ENCODE measurements around the gene SPDL1. TPM values are rescaled to one million over a fixed set of nuclear protein-coding genes. Genes with fewer than 3 reads are reported as not detected.
"Not testable (repeated sequence)": the region's sequence is repeated elsewhere in the genome, so short reads cannot be mapped to it uniquely, and the experiment has no call there.

SPDL1 gene
- total and polyA plus RNA-seq, 2 experiments from 2014 or later, result 177 to 215 TPM

DNA sequence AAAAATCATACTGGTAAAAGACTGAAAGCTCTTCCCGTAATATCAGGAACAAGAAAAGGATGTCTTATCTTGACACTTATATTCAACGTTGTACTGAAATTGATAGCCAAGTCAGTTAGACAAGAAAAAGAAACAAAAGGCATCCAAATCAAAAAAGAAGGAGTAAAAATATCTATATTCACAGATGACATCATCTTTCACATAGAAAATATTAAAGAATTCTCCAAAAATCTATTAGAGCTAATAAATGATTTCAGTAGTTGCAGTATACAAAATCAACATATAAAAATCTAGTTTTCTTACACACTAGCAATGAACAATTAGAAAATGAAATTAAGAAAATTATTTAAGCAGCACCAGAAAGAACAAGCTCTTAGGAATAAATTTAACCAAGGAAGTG, 24.3 kb downstream of the SPDL1 start:
- H3K27me3 ChIP-seq (replicated peaks; ENCODE audit: insufficient read depth), result no peaks in the 10 kb centered on the region
- H3K9ac ChIP-seq, result no peak overlapping the region
- WGBS, 2 experiments (ENCODE audit: low coverage in 1 of 2, low lambda C conversion rate in 2 of 2, missing lambda C conversion rate in 2 of 2), result 81 to 86% methylated on average over 2 of the region's 2 CpGs

DNA sequence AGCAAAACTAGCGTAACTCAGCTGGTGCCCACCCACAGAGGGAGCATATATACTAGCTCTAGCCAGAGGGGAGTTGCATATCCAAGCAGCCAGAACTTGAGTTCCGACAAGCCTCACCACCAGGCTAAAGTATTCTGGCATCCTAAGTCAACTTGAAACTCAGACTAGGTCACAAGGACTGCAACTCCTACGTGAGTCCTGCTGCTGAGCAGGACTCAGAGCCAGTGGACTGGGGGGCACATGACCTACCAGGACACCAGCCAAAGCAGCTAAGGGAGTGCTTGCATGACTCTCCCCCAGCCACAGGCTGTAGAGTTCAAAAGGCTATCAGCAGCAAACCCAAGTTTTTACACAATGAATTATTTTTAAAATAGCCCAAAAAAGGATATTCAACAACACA, 26.1 kb downstream of the SPDL1 start:
- peaks cover 14% of the 10 kb centered on the region for H3K36me3 ChIP-seq (ENCODE audit: low read depth)
- H3F3A ChIP-seq (ENCODE audit: insufficient read depth), result peaks cover 50% of the 10 kb centered on the region
- no peak overlapping the region for H3K4me3 ChIP-seq
- no peak overlapping the region for H3K27ac ChIP-seq
- no peaks in the 10 kb centered on the region for H3K9me3 ChIP-seq (ENCODE audit: low read depth)
- no peak overlapping the region for H2AFZ ChIP-seq
- no peaks in the 10 kb centered on the region for H4K20me1 ChIP-seq (ENCODE audit: insufficient read depth)
- no peaks in the 10 kb centered on the region for H3K79me2 ChIP-seq (ENCODE audit: insufficient read depth)
- in situ Hi-C loops (cut with MboI), result no loop called here
- 72 to 78% methylated on average over 3 of the region's 3 CpGs for WGBS, 2 experiments (ENCODE audit: low coverage in 1 of 2, low lambda C conversion rate in 2 of 2, missing lambda C conversion rate in 2 of 2)
- TF ChIP-seq EZH2 (IDR thresholded peaks at IDR 0.05; ENCODE audit: insufficient read depth, poor library complexity, severe bottlenecking), result no peak
- TF ChIP-seq EZH2phosphoT487 (IDR thresholded peaks at IDR 0.05; ENCODE audit: insufficient read depth, low read depth), result no peak
- no peaks in the 10 kb centered on the region for H3K9me2 ChIP-seq (ENCODE audit: insufficient read depth)
- no peak overlapping the region for H3K4me2 ChIP-seq (ENCODE audit: unreplicated experiment)
- DNase-seq, result no peak
- H3K9ac ChIP-seq, result no peak overlapping the region
- H3K27me3 ChIP-seq (replicated peaks; ENCODE audit: insufficient read depth), result no peaks in the 10 kb centered on the region
- no peaks in the 10 kb centered on the region for H3K4me1 ChIP-seq (ENCODE audit: insufficient read depth)

More for the DNA sequence above, 24.3 kb downstream of the SPDL1 start:
- no peak overlapping the region for H2AFZ ChIP-seq
- peaks cover 4% of the 10 kb centered on the region; the same call in 1 of the 2 replicates for H3K4me1 ChIP-seq (ENCODE audit: insufficient read depth)
- TF ChIP-seq EZH2 (IDR thresholded peaks at IDR 0.05; ENCODE audit: insufficient read depth, poor library complexity, severe bottlenecking) (no peak), EZH2phosphoT487 (IDR thresholded peaks at IDR 0.05; ENCODE audit: insufficient read depth, low read depth) (no peak)
- H4K20me1 ChIP-seq (ENCODE audit: insufficient read depth), result no peaks in the 10 kb centered on the region
- peaks cover 33% of the 10 kb centered on the region for H3K36me3 ChIP-seq (ENCODE audit: low read depth)
- DNase-seq, result no peak
- no peaks in the 10 kb centered on the region for H3K9me3 ChIP-seq (ENCODE audit: low read depth)
- peaks cover 69% of the 10 kb centered on the region for H3F3A ChIP-seq (ENCODE audit: insufficient read depth)
- H3K4me3 ChIP-seq, result no peak overlapping the region
- in situ Hi-C loops (cut with MboI), result no loop called here
- H3K27ac ChIP-seq, result no peak overlapping the region
- no peaks in the 10 kb centered on the region for H3K9me2 ChIP-seq (ENCODE audit: insufficient read depth)
- no peaks in the 10 kb centered on the region for H3K79me2 ChIP-seq (ENCODE audit: insufficient read depth)
- H3K4me2 ChIP-seq (ENCODE audit: unreplicated experiment), result no peak overlapping the region

DNA sequence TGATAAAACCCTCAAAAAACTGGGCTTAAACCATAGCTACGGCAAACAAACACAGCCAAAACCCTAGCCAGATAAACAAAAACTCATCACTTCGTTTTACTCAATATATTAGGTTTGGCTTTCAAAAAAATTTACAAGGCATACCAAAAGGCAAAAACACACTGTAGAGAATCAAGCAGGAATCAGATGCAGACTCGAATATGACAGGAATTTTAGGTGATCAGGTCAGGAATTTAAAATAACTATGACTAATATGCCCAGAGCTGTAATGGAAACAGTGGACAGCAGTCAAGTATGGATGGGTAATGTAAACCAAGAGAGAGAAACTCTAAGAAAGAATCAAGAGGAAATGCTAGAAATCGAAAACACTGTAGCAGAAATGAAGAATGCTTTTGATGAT, 27.0 kb downstream of the SPDL1 start:
- WGBS, 2 experiments (ENCODE audit: low coverage in 1 of 2, low lambda C conversion rate in 2 of 2, missing lambda C conversion rate in 2 of 2), result 79 to 83% methylated on average over 4 of the region's 4 CpGs
- DNase-seq, result no peak

DNA sequence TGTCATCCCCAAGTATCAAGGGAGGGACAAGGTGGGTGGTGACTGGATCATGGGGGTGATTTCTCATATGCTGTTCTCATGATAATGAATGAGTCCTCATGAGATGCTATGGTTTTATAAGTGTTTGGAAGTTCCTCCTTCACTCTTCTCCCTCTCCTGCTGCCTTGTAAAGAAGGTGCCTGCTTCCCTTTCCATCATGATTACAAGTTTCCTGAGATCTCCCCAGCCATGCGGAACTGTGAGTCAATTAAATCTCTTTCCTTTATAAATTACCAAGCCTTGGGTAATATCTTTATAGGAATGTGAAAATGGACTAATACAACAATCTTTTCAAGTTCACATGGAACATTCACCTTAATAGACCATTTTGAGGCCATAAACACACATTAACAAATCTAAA, 32.0 kb downstream of the SPDL1 start:
- Histone ChIP-seq H3K4me3 (no peak overlapping the region), H3K9ac (no peak overlapping the region), H4K20me1 (ENCODE audit: insufficient read depth) (no peaks in the 10 kb centered on the region), H3F3A (ENCODE audit: insufficient read depth) (peaks cover 4% of the 10 kb centered on the region; the same call in 1 of the 2 replicates), H3K4me1 (ENCODE audit: insufficient read depth) (no peaks in the 10 kb centered on the region), H3K9me2 (ENCODE audit: insufficient read depth) (no peaks in the 10 kb centered on the region), H3K27ac (no peak overlapping the region), H3K36me3 (ENCODE audit: low read depth) (no peaks in the 10 kb centered on the region), H2AFZ (no peak overlapping the region), H3K9me3 (ENCODE audit: low read depth) (no peaks in the 10 kb centered on the region), H3K27me3 (replicated peaks; ENCODE audit: insufficient read depth) (no peaks in the 10 kb centered on the region), H3K4me2 (ENCODE audit: unreplicated experiment) (no peak overlapping the region), H3K79me2 (ENCODE audit: insufficient read depth) (no peaks in the 10 kb centered on the region)
- DNase-seq, result no peak
- TF ChIP-seq EZH2 (IDR thresholded peaks at IDR 0.05; ENCODE audit: insufficient read depth, poor library complexity, severe bottlenecking) (no peak), EZH2phosphoT487 (IDR thresholded peaks at IDR 0.05; ENCODE audit: insufficient read depth, low read depth) (no peak)
- in situ Hi-C loops (cut with MboI), result no loop called here
- WGBS, 2 experiments (ENCODE audit: low coverage in 1 of 2, low lambda C conversion rate in 2 of 2, missing lambda C conversion rate in 2 of 2), result 93 to 100% methylated on average over 1 of the region's 1 CpG

More for the DNA sequence above, 27.0 kb downstream of the SPDL1 start:
- no peak for TF ChIP-seq EZH2 (IDR thresholded peaks at IDR 0.05; ENCODE audit: insufficient read depth, poor library complexity, severe bottlenecking)
- TF ChIP-seq EZH2phosphoT487 (IDR thresholded peaks at IDR 0.05; ENCODE audit: insufficient read depth, low read depth), result no peak
- H3K36me3 ChIP-seq (ENCODE audit: low read depth), result peaks cover 5% of the 10 kb centered on the region; the same call in 1 of the 2 replicates
- H4K20me1 ChIP-seq (ENCODE audit: insufficient read depth), result no peaks in the 10 kb centered on the region
- peaks cover 41% of the 10 kb centered on the region for H3F3A ChIP-seq (ENCODE audit: insufficient read depth)
- H3K27me3 ChIP-seq (replicated peaks; ENCODE audit: insufficient read depth), result no peaks in the 10 kb centered on the region
- no peak overlapping the region for H2AFZ ChIP-seq
- no peak overlapping the region for H3K4me3 ChIP-seq
- H3K79me2 ChIP-seq (ENCODE audit: insufficient read depth), result no peaks in the 10 kb centered on the region
- no peak overlapping the region for H3K27ac ChIP-seq
- in situ Hi-C loops (cut with MboI), result no loop called here
- H3K4me2 ChIP-seq (ENCODE audit: unreplicated experiment), result no peak overlapping the region
- H3K9me3 ChIP-seq (ENCODE audit: low read depth), result no peaks in the 10 kb centered on the region
- no peaks in the 10 kb centered on the region for H3K4me1 ChIP-seq (ENCODE audit: insufficient read depth)
- no peak overlapping the region for H3K9ac ChIP-seq
- no peaks in the 10 kb centered on the region for H3K9me2 ChIP-seq (ENCODE audit: insufficient read depth)

DNA sequence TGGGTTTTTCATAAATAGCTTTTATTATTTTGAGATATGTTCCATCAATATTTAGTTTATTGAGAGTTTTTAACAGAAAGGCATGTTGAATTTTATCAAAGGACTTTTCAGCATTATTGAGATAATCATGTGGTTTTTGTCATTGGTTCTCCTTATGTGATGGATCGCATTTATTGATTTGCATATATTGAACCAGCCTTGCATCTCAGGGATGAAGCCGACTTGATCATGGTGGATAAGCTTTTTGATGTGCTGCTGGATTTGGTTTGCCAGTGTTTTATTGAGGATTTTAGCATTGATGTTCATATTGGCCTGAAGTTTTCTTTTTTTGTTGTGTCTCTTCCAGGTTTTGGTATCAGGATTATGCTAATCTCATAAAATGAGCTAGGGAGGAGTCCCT, 40.7 kb downstream of the SPDL1 start:
- H3K4me3 ChIP-seq; H3K79me2 ChIP-seq (ENCODE audit: insufficient read depth); in situ Hi-C loops (cut with MboI); DNase-seq; H3K9ac ChIP-seq; H3K27me3 ChIP-seq (replicated peaks; ENCODE audit: insufficient read depth); H3K36me3 ChIP-seq (ENCODE audit: low read depth); H3K4me2 ChIP-seq (ENCODE audit: unreplicated experiment); H3K27ac ChIP-seq; H3K9me2 ChIP-seq (ENCODE audit: insufficient read depth); H4K20me1 ChIP-seq (ENCODE audit: insufficient read depth); H2AFZ ChIP-seq; H3K9me3 ChIP-seq (ENCODE audit: low read depth): not testable (repeated sequence)
- WGBS, 2 experiments (ENCODE audit: low coverage in 1 of 2, low lambda C conversion rate in 2 of 2, missing lambda C conversion rate in 2 of 2), result 89 to 92% methylated on average over 2 of the region's 2 CpGs
- H3K4me1 ChIP-seq (ENCODE audit: insufficient read depth), result peaks cover 37% of the 10 kb centered on the region
- H3F3A ChIP-seq (ENCODE audit: insufficient read depth), result peaks cover 31% of the 10 kb centered on the region
